Measurements from ENCODE around the gene PPME1.

PPME1 gene

DNA sequence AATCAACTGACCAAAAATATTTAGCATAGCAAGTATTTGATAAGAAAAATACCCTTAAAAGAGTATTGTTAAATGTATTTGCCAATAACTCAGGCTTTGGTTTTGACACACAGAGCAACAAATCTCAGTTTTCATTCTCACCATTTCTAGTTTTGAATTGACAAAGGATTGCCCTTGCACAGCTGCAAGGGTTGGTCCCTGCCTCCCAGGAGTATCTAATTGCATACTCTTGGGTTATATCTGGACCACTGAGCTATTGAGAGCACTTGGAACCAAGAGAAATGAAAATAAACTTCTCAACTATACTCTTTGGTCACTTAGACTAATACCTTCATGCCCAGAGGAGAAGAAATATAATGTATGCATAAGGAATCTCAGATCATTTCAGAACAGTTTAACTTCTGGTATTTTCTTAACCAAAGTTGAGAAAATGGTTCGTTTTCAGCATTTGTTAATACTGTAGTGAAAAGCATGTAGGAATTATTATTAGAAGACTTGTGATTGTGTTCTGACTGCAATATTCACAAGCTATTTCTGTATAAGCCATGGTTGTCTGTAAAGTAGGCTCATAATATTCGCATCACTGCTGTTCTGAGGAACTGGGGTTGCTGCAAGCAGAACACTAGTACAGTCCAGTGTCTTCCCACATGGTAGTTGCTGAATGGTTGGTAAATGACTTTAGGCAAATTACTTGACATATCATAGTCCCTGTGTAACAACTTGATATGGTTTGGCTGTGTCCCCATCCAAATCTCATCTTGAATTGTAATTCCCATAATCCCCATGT, 8.2 kb upstream of the PPME1 start:
- no peak for DNase-seq

DNA sequence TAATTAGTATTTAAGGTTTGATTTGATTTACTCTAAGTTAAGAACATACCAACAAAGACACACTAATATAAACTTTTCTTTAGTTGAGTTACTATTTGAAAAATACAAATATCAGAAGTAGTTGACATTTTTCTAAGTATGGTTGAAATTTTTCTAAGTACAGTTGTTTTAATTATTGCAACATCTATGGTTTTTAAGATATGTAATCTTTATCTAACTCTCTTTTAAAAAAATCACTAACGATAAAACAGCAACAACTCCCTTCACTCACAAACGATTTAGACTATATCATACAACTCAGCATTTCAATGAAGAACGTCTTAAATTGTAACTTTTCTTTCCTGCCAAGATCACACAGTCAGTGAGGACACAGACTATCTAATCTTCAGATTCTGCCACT, 2.3 kb upstream of the PPME1 start:
- no peak for DNase-seq

DNA sequence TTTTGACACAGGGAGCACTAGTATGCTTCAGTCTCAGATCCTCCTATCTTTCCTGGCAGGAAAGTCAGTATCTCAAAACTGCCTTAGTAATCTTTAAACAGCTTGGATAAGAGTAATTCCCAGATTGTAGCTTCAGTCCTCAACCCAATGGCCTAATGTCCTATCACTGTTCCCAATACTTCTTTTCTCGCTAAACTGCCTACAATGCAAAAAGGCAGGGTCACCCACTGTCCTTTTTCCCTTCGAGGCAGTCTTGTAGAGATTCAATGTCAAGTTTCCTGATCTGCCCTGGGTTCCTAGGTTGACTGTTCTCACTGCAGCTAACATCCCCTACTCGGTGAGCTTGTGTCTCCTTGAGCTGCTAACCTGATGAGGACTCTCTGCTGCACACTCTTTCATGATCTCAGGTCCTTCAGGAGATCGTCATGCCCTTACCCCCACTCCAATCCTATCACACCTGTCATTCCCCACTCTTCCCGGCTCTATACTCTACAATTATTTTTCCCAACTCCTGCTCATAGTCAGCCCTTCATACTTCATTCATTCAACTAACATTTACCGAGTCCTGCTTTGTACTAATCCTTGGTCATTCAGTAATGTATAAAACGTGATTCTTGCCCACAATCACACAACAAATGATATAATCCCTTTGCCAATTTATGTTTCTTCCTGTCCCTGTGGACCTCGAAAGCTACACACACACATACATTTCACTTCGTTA, 1.2 kb upstream of the PPME1 start:
- no peak for DNase-seq

DNA sequence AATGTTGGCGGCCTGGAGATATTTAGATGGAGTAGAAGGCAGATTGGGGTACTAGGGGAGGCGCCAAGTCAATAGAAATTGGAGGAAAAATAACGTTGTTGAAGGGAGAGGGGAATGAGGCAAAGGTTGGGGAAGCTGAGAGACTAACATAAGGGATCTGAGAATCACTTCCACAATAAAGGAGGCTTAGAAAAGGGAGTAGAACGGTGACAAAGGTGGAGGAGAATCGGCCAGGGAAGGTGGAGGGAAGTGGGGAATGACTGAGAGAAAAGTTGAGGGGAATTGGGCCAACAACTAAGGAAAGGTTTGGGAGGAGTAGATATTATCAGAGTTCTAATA, 510 bp downstream of the PPME1 start:
- DNase-seq: no peak

DNA sequence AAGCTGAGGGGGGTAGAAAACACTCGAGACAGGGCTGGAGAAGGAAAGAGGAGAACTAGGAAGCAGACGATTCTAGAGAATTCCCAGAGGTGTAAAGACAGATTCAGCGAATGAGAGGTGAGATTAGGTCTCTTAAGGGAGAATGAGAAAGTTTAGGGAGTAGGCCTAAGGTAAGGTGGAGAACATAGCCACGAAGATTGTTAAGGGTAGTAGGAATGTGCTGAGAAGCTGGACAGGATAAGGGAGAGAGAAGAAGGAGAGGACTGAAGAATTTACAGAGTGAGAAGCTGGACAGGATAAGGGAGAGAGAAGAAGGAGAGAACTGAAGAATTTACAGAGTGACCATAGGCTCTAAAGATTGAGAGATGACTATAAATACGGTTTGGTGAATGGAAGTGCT, 908 bp downstream of the PPME1 start:
- no peak for DNase-seq

DNA sequence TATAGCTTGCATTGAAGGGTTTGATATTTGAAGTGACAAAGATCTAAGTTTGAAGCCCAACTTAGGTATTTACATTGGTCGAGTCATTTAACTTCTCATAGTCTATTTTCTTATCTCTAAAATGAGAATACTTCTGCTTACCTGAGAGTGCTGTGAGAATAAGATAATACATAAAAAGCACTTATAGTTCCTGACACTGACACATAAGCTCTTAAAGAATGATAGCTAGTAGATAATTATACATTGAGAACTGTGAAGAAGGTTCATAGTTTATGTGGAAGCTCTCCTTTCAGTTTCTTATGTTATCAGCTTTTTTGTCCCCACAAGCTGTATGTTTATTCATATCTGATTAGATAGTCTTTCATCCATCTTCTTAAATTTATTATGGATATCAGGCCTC, 4.8 kb downstream of the PPME1 start:
- DNase-seq: no peak

DNA sequence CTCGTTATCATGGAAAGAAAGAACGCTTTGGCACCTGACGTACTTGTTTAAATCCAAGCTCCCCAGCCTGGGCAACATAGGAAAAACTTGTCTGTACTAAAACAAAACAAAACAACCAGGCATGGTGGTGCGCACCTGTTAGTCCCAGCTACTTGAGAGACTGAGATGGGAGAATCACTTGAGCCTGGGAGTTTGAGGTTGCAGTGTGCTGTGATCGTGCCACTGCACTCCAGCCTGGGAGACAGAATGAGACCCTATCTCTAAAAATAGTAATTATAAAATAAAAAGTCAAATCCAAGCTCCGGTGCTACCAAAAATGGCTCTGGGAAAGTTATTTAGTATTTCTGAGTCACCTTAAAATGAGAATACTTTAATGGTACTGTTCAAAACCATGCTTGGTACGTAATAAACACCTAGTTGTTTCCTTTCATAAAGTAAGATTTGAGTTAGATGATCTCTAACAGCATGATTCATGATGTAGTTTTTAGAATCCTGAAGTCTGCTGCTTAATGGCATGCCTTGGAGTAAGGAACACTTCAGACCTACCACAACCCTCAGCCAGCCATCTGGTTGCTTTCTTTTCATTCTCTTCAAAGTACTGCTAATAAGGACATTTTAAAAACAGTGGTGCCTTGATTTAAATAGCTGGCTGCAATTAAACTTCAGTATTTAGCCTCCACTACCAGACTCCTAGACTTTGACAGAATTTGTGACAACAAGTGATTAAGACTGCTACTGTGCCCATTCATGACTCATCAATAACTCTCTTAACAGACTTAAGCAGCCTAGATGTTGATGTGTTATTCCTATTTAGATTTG, 8.4 kb downstream of the PPME1 start:
- DNase-seq: no peak

DNA sequence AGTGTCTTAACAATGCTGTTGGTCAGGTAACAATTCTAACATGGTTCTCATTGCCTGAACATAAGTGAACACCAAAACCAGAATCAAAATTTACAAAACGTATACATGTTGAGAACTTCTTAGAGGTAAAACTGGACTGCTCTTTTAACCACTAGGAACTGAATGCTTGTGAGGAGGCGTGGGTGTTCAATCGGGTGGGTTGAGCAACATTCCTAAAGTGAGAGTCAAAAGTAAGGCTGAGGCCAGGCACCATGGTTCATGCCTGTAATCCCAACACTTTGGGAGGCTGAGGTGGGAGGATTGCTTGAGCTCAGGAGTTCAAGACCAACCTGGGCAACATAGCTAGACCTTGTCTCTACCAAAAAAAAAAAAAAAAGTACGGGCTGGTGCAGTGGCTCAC, 11.5 kb downstream of the PPME1 start:
- DNase-seq: no peak

DNA sequence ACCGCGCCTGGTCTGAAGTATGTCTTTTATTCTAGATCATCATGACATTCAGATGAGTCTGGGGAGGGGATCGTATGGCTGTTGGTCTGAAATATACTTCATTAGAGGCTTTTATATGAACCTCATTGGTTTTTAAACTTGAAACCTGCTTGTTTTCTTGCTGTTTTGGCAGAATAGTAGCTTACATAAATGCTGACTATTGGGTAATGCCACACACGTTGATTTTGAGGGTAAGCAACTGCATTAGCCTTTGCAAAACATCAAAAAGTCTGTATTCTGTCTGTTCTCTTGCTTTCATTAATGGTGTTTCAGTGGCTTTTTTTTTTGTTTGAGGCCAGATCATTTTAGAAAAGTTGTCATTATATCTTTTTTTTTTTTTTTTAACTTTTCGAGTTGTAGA, 14.2 kb downstream of the PPME1 start:
- DNase-seq: no peak

DNA sequence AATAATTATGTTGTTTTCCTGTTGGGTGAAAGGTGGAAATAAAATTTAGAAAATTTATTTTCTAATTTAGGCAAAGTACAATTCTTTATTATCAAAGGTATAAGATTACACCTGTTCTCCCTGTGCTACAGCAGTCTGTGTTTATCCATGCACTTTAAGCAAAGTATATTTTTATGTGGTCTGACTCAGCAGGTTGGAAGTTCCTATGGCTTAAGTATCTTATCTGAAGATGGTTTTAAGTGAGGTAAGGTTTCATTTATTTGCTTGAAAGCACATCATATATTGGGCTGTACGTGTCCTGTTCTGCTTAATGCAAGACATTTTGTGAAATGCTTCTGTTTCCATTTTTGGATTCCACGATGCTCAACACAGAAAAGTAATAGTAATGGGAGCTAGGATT, 14.6 kb downstream of the PPME1 start:
- no peak for DNase-seq

DNA sequence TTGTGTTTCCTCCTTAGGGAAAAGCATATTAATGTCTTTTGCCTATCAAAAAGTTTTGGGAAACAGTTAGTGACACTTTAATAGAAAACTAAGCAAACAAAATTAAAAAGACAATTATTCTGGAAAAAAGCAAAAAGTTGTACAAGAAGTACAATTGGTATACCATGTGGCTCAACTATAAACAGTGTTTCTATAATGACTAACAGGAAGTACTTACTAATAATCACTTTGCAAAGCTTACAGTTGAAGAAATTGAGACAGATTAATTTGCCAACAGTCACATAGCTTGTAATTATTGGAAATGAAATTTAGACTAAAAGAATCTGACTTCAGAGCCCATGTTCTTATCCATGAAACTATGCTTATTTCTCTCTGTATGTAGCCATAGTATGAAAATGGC, 24.7 kb downstream of the PPME1 start:
- no peak for DNase-seq

DNA sequence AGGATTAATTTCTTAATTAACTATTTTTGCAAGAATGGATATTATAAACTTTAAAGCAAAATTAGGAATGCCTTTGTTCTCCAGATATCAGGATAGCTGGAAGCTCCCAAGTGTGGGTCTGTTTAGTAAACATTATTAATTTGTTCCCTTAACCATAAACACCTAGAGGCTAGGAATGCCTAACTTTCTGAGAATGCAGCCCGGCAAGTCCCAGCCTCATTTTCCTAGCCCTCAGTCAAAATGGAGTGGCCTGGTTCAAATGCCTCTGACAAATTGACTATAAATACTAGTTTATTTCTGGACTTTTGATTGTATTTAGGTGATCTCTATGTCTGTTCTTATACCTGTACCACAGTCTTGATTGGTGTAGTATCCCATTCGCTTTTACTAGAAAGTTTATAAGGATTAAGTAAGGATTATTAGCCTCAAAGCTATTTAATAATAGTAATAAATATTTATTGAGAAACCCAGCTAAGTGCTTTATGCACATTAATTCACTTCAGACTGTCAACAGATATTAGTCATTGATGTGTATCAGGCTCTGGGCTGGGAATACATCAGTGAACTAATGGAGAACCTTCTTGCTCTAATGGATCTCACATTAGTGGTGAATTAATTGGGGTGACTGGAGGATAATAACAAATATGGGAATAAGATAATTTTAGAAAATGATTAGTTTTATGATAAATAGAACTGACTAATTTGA, 25.8 kb downstream of the PPME1 start:
- no peak for DNase-seq

DNA sequence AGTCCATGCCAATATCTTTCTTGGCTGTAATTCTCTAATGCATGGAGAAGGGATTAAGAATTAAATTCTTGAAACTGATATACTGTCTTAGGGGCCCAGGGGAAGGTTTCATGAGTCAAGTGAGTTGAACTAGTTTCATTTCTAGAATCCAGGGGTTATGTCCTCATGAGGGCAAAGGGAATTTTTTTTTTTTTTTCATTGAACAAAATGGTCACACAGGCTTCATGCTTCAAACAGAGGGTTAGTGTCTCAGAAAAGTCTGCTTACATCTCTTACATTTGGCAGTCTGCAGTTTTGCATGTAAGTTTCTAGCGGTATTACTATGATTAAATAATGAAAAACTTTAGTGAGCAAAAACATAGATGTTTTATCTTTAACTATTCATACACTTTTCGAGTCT, 32.9 kb downstream of the PPME1 start:
- DNase-seq: no peak

DNA sequence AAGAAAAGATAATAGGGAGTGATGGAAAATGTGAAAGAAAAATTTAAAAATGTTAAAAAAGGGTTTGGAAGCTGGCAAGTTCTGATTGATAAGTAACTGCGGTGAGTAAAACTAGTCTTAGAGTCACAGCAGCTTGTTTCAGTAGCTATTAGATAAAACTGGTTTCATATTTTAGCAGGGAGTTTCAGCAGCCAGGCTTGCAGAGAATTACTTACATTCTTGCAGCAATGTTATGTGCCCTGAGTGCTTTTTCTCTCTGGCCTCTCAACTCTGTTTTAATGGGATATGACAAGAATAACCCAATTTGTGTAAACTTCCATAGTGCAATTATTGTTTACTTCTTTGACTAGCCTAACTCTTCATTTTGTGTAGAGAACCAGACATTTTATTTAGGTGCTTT, 33.6 kb downstream of the PPME1 start:
- no peak for DNase-seq

DNA sequence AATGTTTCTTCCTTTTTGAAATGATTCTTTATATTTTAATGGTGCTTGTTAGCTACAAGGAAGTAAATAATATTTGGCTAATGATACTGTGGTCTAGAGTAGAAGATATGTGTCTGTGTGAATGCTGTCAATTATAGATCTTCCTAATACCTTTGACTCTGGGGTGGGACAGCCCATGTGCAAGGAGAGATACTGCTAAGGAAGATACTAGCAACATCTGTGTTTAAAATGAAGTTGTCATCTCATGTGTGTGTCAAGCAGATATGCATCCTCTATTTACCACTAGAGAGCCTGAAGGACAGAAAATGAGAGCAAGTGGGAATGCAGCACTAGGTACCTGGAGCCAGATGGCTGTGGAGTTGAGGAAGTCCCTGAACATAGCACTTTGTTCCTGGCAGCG, 34.1 kb downstream of the PPME1 start:
- DNase-seq: no peak

DNA sequence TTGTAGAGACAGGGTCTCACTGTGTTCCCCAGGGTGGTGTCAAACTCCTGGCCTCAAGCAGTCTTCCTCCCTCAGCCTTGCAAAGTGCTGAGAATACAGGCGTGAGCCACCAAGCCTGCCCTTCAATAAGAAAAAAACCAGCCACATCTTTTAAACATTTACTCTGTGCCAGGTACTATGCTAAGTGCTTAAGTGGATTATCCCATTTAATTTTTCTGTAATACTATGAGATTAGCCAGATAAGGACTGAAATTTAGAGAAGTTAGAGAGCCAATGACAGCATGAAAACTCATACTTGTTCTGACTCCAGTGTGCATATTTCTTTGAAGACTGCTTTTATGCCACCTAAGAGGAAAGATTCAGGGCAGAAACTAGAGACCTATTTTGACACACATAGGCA, 35.7 kb downstream of the PPME1 start:
- no peak for DNase-seq

DNA sequence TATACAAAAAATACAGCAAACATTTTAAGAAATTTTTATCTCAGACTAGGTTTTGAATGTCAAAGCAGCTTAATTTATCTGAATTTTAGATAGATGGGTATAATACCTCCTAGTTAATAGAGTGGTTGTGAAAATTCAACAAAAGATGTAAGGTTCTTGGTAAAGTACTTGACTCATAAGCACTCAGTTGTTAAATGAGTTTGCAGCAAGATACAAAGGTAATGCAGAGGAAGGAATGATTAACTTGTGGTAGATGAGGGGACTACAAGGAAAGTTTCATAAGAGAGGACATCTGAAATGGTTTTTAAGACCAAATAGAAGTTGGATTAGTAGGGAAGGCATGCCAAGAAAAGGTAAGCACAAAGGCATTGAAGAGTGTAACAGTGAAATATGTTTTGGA, 37.4 kb downstream of the PPME1 start:
- DNase-seq: no peak

DNA sequence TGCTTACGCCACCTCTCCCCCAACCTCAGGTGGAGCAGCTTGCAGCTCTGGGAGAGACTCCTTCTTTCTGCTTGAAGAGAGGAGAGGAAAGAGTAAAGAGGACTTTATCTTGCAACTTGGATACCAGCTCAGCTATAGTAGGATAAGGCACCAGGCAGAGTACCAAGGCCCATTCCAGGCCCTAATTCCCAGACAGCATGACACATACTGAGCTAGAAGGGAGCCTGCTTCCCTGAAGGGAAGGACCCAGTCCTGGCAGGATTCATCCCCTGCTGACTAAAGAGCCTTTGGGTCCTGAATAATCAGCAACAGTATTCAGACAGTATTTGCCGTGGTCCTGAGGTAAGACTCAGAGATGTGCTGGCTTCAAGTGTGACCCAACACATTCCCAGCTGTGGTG, 41.4 kb downstream of the PPME1 start:
- no peak for DNase-seq

DNA sequence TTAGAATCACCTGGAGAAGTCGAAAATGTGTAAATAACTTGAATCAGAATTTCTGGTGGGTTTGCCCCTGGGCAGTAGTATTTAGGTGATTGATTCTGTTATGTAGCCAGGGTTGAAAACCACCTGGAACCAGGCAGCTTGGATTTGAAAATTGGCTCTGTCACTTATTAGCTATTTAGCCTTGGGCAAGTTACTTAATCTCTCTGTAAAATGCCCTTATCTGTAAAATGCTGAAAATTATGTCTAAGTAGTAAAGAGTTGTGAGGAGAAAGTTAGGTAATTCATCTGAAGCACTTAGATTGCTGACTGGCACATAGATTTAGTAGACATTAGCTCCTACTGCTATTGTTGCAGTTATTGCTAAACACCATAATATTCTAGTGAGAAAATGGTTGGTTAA, 49.3 kb downstream of the PPME1 start:
- no peak for DNase-seq

DNA sequence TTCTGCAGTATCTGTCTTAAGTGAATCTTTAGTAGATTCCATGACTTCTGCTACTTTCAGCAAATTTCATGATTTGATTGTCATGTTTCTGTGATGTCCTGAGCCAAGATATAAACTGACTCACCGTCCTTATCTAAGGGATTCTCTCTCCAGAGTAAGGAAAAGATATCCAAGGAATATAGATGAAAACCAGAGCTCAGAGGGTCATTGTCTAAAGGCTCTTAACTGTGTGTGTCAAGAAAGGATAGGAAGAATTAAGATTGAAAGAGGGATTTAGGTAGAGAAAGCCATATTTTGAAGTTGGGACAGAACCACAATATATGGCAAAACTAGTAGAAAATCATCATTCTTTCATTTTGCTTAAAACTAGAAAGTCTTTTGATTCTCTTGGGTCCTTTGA, 50.7 kb downstream of the PPME1 start:
- DNase-seq: no peak

DNA sequence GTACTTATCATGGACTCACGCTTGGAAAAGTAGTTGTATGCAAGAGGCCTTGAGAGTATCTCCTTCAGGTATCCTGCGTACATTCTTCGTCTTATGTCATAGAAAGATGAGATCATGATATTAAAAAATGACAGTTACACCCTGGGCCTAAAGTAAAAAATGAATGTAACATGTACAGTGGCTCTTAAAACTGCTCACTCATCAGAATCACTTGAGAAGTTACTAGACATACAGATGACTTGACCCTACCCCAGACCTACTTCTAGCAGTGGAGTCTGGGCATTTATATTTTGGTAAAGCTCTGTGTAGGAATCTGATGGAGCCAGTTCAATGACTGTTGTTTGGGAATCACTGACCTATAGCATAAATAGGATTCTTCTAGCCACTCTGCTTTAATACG, 54.5 kb downstream of the PPME1 start:
- no peak for DNase-seq

DNA sequence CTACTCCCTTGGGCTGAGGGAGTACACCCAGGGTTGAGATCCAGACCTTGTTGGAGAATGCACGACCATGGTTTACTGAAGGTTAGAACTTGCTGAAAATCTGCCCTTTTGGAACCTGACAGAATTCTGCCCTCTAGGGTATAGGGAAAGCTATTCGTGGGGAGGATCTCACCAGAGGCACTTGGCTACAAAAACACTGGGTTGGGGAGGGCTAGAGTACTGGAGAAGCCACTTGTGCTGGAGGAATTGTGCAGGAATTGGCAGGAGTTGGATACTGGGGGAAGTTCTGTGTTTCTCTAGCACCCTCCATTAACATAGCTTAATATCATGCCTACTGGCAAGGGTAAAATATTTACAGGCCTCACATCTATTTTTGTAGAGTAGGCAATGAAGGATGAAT, 55.8 kb downstream of the PPME1 start:
- DNase-seq: no peak

DNA sequence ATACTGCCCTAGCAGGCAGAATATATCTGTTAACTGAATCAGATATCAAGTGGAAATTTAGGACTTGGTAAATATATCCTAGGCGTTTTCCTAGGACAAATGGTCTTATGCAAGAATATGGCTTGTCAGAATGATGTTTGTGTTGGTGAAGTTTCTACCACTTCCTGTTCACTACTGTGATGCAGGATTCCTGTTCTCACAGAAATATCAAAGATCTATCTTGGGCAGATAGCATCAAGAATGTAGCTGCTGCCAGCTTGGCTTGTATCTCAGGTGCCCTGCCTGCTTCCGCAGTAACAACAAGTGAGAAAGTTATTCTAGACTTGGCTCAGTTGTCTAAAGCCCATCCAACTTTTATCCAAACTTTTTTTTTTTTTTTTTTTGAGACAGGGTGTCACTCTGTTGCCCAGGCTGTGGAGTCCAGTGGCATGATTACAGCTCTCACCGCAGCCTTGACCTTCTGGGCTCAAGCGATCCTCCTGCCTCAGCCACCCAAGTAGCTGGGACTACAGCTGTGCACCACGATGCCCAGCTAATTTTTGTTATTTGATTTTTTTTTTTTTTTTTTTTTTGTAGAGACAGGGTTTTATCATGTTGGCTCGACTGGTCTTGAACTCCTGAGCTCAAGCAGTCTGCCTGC, 61.3 kb downstream of the PPME1 start:
- DNase-seq: no peak
